ENCODE measurements around the gene GPX6.

GRCh38 chr6:28490205-28490890 is 25.2 kb downstream of the GPX6 start:
- TF ChIP-seq SIN3A (IDR thresholded peaks at IDR 0.05; ENCODE audit: borderline replicate concordance, insufficient read depth, low read length), result no peak
- no peak for TF ChIP-seq TAF1 (IDR thresholded peaks at IDR 0.05; ENCODE audit: borderline replicate concordance, insufficient read depth, low read length)
